GM20431 (cell line): ENCODE results near the gene HIVEP2.

Source experiments
- in situ Hi-C: fragments of 300-500 bp; cut with MseI, MboI; formaldehyde crosslinking; loops from one replicate; pipeline ENCODE4 v1.15.0; 2020; ENCODE audit warnings: low sequenced_read_pairs; ENCODE audit not compliant: unreplicated experiment

HIVEP2 gene

GRCh38 chr6:142868917-142869316 is 76.1 kb downstream of the HIVEP2 start:
- in situ Hi-C loops = no loop called here

GRCh38 chr6:142867988-142868812 is 76.8 kb downstream of the HIVEP2 start:
- in situ Hi-C loops = no loop called here

GRCh38 chr6:142867355-142867801 is 77.6 kb downstream of the HIVEP2 start:
- in situ Hi-C loops = no loop called here

GRCh38 chr6:142863981-142864380 is 81.0 kb downstream of the HIVEP2 start:
- in situ Hi-C loops = no loop called here

GRCh38 chr6:142861711-142862110 is 83.3 kb downstream of the HIVEP2 start:
- in situ Hi-C loops = no loop called here

GRCh38 chr6:142860498-142860897 is 84.5 kb downstream of the HIVEP2 start:
- in situ Hi-C loops = no loop called here

GRCh38 chr6:142857796-142858555 is 87.0 kb downstream of the HIVEP2 start:
- in situ Hi-C loops = no loop called here

GRCh38 chr6:142857233-142857761 is 87.7 kb downstream of the HIVEP2 start:
- in situ Hi-C loops = no loop called here

GRCh38 chr6:142856624-142857232 is 88.2 kb downstream of the HIVEP2 start:
- in situ Hi-C loops = no loop called here

- in situ Hi-C loops = no loop called here
These were observed 88.9 kb downstream of the HIVEP2 start for GRCh38 chr6:142855893-142856623.

GRCh38 chr6:142854589-142855488 is 90.1 kb downstream of the HIVEP2 start:
- in situ Hi-C loops = no loop called here

GRCh38 chr6:142853244-142854180 is 91.5 kb downstream of the HIVEP2 start:
- in situ Hi-C loops = no loop called here

- in situ Hi-C loops = no loop called here
These were observed 93.4 kb downstream of the HIVEP2 start for GRCh38 chr6:142851601-142852000.

GRCh38 chr6:142850679-142851423 is 94.1 kb downstream of the HIVEP2 start:
- in situ Hi-C loops = no loop called here

- in situ Hi-C loops = no loop called here
These were observed 96.0 kb downstream of the HIVEP2 start for GRCh38 chr6:142848976-142849375.

GRCh38 chr6:142848156-142848555 is 96.8 kb downstream of the HIVEP2 start:
- in situ Hi-C loops = no loop called here

- in situ Hi-C loops = no loop called here
These were observed 98.1 kb downstream of the HIVEP2 start for GRCh38 chr6:142846883-142847287.
